ENCODE results near the gene RTF2.

The RTF2 gene

GRCh38 chr20:56439771-56440291 is 28.6 kb upstream of the RTF2 start:
- no peak for DNase-seq

GRCh38 chr20:56440346-56441007 is 27.9 kb upstream of the RTF2 start:
- DNase-seq = peak; percentile 59

GRCh38 chr20:56442389-56443365 is 25.8 kb upstream of the RTF2 start:
- DNase-seq = no peak

- no peak for DNase-seq
Observed at GRCh38 chr20:56443654-56444540, 24.5 kb upstream of the RTF2 start.

- no peak for DNase-seq
Observed at GRCh38 chr20:56445130-56445529, 23.3 kb upstream of the RTF2 start.

- no peak for DNase-seq
Observed at GRCh38 chr20:56445540-56445939, 22.9 kb upstream of the RTF2 start.

GRCh38 chr20:56447227-56447626 is 21.2 kb upstream of the RTF2 start:
- DNase-seq = no peak

GRCh38 chr20:56449459-56449858 is 19.0 kb upstream of the RTF2 start:
- DNase-seq = no peak

GRCh38 chr20:56451056-56451765 is 17.2 kb upstream of the RTF2 start:
- DNase-seq = no peak

GRCh38 chr20:56453352-56453751 is 15.1 kb upstream of the RTF2 start:
- DNase-seq = no peak

GRCh38 chr20:56454754-56455153 is 13.7 kb upstream of the RTF2 start:
- peak; percentile 62 for DNase-seq

GRCh38 chr20:56458206-56458821 is 10.1 kb upstream of the RTF2 start:
- DNase-seq = no peak

GRCh38 chr20:56460459-56460858 is 8.0 kb upstream of the RTF2 start:
- DNase-seq = peak; percentile 63

- DNase-seq = no peak
Observed at GRCh38 chr20:56461576-56461975, 6.9 kb upstream of the RTF2 start.

- peak; percentile 58 for DNase-seq
Observed at GRCh38 chr20:56463428-56463827, 5.0 kb upstream of the RTF2 start.

- no peak for DNase-seq
Observed at GRCh38 chr20:56465997-56466396, 2.4 kb upstream of the RTF2 start.

- DNase-seq = no peak
Observed at GRCh38 chr20:56467968-56468315, 485 bp upstream of the RTF2 start.

GRCh38 chr20:56469077-56469449 is 636 bp downstream of the RTF2 start:
- no peak for DNase-seq

- DNase-seq = no peak
Observed at GRCh38 chr20:56483970-56484369, 15.5 kb downstream of the RTF2 start.

- no peak for DNase-seq
Observed at GRCh38 chr20:56487216-56487615, 18.8 kb downstream of the RTF2 start.

GRCh38 chr20:56488566-56488965 is 20.1 kb downstream of the RTF2 start:
- no peak for DNase-seq

- DNase-seq = no peak
Observed at GRCh38 chr20:56501116-56501515, 32.7 kb downstream of the RTF2 start.
